HEK293 (cell line): ENCODE data around the gene AIF1.

Experiments
- KLF7 ChIP-seq: fragments of 450-650 bp; formaldehyde crosslinking; IDR thresholded peaks from 2 replicates; pipeline ENCODE4 v1.5.1; 2016; ENCODE audit warnings: missing biosample characterization, missing genetic modification characterization, borderline replicate concordance
- OSR2 ChIP-seq: fragments of 450-650 bp; formaldehyde crosslinking; IDR thresholded peaks from 2 replicates; pipeline ENCODE4 v1.5.1; 2016; ENCODE audit warnings: missing biosample characterization, missing genetic modification characterization
- SP2 ChIP-seq: fragments of 450-650 bp; formaldehyde crosslinking; IDR thresholded peaks from 2 replicates; pipeline ENCODE4 v1.5.1; 2016; ENCODE audit warnings: missing biosample characterization, missing genetic modification characterization
- SP3 ChIP-seq: fragments of 450-650 bp; formaldehyde crosslinking; IDR thresholded peaks from 2 replicates; pipeline ENCODE4 v1.5.1; 2016; ENCODE audit warnings: missing biosample characterization, missing genetic modification characterization
- ZBTB21 ChIP-seq: fragments of 450-650 bp; formaldehyde crosslinking; IDR thresholded peaks from 2 replicates; pipeline ENCODE4 v1.5.1; 2017; ENCODE audit warnings: missing biosample characterization, missing genetic modification characterization
- ZBTB7A ChIP-seq: fragments of 450-650 bp; formaldehyde crosslinking; IDR thresholded peaks from 2 replicates; pipeline ENCODE4 v1.5.1; 2016; ENCODE audit warnings: low read depth, missing biosample characterization, missing genetic modification characterization
- ZEB2 ChIP-seq: fragments of 450-650 bp; formaldehyde crosslinking; IDR thresholded peaks from 2 replicates; pipeline ENCODE4 v1.5.1; 2016; ENCODE audit warnings: missing biosample characterization, missing genetic modification characterization
- ZIC2 ChIP-seq: fragments of 450-650 bp; formaldehyde crosslinking; IDR thresholded peaks from 2 replicates; pipeline ENCODE4 v1.5.1; 2016; ENCODE audit warnings: missing biosample characterization, missing genetic modification characterization
- ZNF114 ChIP-seq: fragments of 450-650 bp; formaldehyde crosslinking; IDR thresholded peaks from 2 replicates; pipeline ENCODE4 v1.5.0; 2017; ENCODE audit warnings: missing biosample characterization, missing genetic modification characterization
- ZNF121 ChIP-seq: fragments of 450-650 bp; formaldehyde crosslinking; IDR thresholded peaks from 2 replicates; pipeline ENCODE4 v1.5.1; 2016; ENCODE audit warnings: missing biosample characterization, missing genetic modification characterization
- ZNF138 ChIP-seq: fragments of 450-650 bp; formaldehyde crosslinking; IDR thresholded peaks from 2 replicates; pipeline ENCODE4 v1.5.1; 2016; ENCODE audit warnings: missing biosample characterization, missing genetic modification characterization, borderline replicate concordance
- ZNF239 ChIP-seq: fragments of 450-650 bp; formaldehyde crosslinking; IDR thresholded peaks from 2 replicates; pipeline ENCODE4 v1.5.1; 2016; ENCODE audit warnings: missing biosample characterization, missing genetic modification characterization
- ZNF394 ChIP-seq: fragments of 450-650 bp; formaldehyde crosslinking; IDR thresholded peaks from 2 replicates; pipeline ENCODE4 v1.5.1; 2016; ENCODE audit warnings: missing biosample characterization, missing genetic modification characterization, mild to moderate bottlenecking, moderate library complexity, borderline replicate concordance
- ZNF521 ChIP-seq: fragments of 450-650 bp; formaldehyde crosslinking; IDR thresholded peaks from 2 replicates; pipeline ENCODE4 v1.5.1; 2017; ENCODE audit warnings: missing biosample characterization, mild to moderate bottlenecking, missing genetic modification characterization
- ZNF548 ChIP-seq: fragments of 450-650 bp; formaldehyde crosslinking; IDR thresholded peaks from 2 replicates; pipeline ENCODE4 v1.5.1; 2016; ENCODE audit warnings: missing biosample characterization, missing genetic modification characterization
- ZNF555 ChIP-seq: fragments of 450-650 bp; formaldehyde crosslinking; conservative IDR thresholded peaks from 2 replicates; pipeline ENCODE4 v1.5.1; 2017; ENCODE audit warnings: missing biosample characterization, mild to moderate bottlenecking, missing genetic modification characterization, inconsistent platforms
- ZNF670 ChIP-seq: fragments of 450-650 bp; formaldehyde crosslinking; IDR thresholded peaks from 2 replicates; pipeline ENCODE4 v1.5.1; 2016; ENCODE audit warnings: missing biosample characterization, missing genetic modification characterization, low read depth
- ZNF76 ChIP-seq: fragments of 450-650 bp; formaldehyde crosslinking; IDR thresholded peaks from 2 replicates; pipeline ENCODE4; 2016; ENCODE audit warnings: low read depth, missing biosample characterization, missing genetic modification characterization, borderline replicate concordance
- ZNF776 ChIP-seq: fragments of 450-650 bp; formaldehyde crosslinking; IDR thresholded peaks from 2 replicates; pipeline ENCODE4 v1.5.0; 2017; ENCODE audit warnings: missing biosample characterization, missing genetic modification characterization, borderline replicate concordance
- TF ChIP-seq, protein P1 (sequence below): fragments of 450-650 bp; formaldehyde crosslinking; IDR thresholded peaks from 2 replicates; pipeline ENCODE4 v1.5.1; 2016; ENCODE audit warnings: missing biosample characterization, missing genetic modification characterization, borderline replicate concordance
- TF ChIP-seq, protein P2 (sequence below): IDR thresholded peaks from 2 replicates; pipeline ENCODE4 v1.6.1; 2011; ENCODE audit warnings: mild to moderate bottlenecking, low read depth, low read length, borderline replicate concordance
- TF ChIP-seq, protein P3 (sequence below): fragments of 450-650 bp; formaldehyde crosslinking; conservative IDR thresholded peaks from 2 replicates; pipeline ENCODE4 v1.5.1; 2016; ENCODE audit warnings: low read depth, missing biosample characterization, missing genetic modification characterization
- TF ChIP-seq, protein P4 (sequence below): fragments of 450-650 bp; formaldehyde crosslinking; IDR thresholded peaks from 2 replicates; pipeline ENCODE4 v1.5.1; 2016; ENCODE audit warnings: missing biosample characterization, missing genetic modification characterization
- TF ChIP-seq, protein P5 (sequence below): fragments of 450-650 bp; formaldehyde crosslinking; IDR thresholded peaks from 2 replicates; pipeline ENCODE4 v1.5.1; 2016; ENCODE audit warnings: missing biosample characterization, missing genetic modification characterization

AIF1 gene

DNA sequence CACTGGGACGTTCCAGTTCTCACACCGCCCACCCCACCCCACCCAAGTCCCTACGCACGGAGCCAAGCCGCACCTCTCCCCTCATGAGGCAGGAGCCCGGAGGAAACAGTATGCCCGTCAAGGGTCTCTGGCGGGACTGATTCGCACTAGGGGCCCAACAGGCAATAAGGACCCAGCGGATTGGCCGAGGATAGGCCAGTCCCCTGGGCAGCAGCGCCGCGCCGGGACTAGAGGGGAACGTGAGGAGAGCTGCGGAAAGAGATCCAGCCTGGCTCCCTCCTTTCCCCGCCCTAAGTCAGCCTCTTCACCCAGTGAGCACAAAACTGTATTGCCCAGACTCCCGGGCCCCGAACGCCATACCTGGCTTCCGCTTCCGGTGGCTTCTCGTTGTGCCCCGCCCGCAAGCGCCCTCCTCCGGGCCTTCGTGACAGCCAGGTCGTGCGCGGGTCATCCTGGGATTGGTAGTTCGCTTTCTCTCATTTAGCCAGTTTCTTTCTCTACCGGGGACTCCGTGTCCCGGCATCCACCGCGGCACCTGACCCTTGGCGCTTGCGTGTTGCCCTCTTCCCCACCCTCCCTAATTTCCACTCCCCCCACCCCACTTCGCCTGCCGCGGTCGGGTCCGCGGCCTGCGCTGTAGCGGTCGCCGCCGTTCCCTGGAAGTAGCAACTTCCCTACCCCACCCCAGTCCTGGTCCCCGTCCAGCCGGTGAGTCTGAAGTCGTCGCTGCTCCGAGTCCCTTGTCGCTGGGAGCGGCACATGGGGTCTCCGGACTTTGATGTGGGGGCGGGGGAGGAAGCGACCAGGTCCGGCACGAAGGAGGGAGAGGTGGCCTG, 50.7 kb downstream of the AIF1 start, which contains the start of gene CSNK2B (continued):
- TF ChIP-seq, protein P1, sequence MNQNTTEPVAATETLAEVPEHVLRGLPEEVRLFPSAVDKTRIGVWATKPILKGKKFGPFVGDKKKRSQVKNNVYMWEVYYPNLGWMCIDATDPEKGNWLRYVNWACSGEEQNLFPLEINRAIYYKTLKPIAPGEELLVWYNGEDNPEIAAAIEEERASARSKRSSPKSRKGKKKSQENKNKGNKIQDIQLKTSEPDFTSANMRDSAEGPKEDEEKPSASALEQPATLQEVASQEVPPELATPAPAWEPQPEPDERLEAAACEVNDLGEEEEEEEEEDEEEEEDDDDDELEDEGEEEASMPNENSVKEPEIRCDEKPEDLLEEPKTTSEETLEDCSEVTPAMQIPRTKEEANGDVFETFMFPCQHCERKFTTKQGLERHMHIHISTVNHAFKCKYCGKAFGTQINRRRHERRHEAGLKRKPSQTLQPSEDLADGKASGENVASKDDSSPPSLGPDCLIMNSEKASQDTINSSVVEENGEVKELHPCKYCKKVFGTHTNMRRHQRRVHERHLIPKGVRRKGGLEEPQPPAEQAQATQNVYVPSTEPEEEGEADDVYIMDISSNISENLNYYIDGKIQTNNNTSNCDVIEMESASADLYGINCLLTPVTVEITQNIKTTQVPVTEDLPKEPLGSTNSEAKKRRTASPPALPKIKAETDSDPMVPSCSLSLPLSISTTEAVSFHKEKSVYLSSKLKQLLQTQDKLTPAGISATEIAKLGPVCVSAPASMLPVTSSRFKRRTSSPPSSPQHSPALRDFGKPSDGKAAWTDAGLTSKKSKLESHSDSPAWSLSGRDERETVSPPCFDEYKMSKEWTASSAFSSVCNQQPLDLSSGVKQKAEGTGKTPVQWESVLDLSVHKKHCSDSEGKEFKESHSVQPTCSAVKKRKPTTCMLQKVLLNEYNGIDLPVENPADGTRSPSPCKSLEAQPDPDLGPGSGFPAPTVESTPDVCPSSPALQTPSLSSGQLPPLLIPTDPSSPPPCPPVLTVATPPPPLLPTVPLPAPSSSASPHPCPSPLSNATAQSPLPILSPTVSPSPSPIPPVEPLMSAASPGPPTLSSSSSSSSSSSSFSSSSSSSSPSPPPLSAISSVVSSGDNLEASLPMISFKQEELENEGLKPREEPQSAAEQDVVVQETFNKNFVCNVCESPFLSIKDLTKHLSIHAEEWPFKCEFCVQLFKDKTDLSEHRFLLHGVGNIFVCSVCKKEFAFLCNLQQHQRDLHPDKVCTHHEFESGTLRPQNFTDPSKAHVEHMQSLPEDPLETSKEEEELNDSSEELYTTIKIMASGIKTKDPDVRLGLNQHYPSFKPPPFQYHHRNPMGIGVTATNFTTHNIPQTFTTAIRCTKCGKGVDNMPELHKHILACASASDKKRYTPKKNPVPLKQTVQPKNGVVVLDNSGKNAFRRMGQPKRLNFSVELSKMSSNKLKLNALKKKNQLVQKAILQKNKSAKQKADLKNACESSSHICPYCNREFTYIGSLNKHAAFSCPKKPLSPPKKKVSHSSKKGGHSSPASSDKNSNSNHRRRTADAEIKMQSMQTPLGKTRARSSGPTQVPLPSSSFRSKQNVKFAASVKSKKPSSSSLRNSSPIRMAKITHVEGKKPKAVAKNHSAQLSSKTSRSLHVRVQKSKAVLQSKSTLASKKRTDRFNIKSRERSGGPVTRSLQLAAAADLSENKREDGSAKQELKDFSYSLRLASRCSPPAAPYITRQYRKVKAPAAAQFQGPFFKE (tag by site-specific recombination), result no peak
- TF ChIP-seq ZNF394 (tag by site-specific recombination) (no peak), SP3 (tag by site-specific recombination) (peak; percentile 99), SP2 (tag by site-specific recombination) (peak; percentile 97), ZNF239 (no peak), ZEB2 (peak; percentile 65; the same call in 1 of the 2 replicates), ZBTB21 (tag by site-specific recombination) (no peak), KLF7 (tag by site-specific recombination) (no peak; the same call in 1 of the 2 replicates), OSR2 (tag by site-specific recombination) (no peak), ZBTB7A (no peak; the same call in 1 of the 2 replicates), ZIC2 (tag by site-specific recombination) (no peak), ZNF521 (tag by site-specific recombination) (no peak), ZNF670 (tag by site-specific recombination) (no peak), ZNF555 (no peak), ZNF548 (no peak), ZNF76 (tag by site-specific recombination) (peak; percentile 96), ZNF138 (tag by site-specific recombination) (no peak), ZNF121 (tag by site-specific recombination) (no peak), ZNF114 (tag by site-specific recombination) (no peak), ZNF776 (tag by site-specific recombination) (no peak)
- TF ChIP-seq, protein P2, sequence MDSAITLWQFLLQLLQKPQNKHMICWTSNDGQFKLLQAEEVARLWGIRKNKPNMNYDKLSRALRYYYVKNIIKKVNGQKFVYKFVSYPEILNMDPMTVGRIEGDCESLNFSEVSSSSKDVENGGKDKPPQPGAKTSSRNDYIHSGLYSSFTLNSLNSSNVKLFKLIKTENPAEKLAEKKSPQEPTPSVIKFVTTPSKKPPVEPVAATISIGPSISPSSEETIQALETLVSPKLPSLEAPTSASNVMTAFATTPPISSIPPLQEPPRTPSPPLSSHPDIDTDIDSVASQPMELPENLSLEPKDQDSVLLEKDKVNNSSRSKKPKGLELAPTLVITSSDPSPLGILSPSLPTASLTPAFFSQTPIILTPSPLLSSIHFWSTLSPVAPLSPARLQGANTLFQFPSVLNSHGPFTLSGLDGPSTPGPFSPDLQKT, result peak; percentile 74; the same call in 1 of the 2 replicates
- TF ChIP-seq, protein P3, sequence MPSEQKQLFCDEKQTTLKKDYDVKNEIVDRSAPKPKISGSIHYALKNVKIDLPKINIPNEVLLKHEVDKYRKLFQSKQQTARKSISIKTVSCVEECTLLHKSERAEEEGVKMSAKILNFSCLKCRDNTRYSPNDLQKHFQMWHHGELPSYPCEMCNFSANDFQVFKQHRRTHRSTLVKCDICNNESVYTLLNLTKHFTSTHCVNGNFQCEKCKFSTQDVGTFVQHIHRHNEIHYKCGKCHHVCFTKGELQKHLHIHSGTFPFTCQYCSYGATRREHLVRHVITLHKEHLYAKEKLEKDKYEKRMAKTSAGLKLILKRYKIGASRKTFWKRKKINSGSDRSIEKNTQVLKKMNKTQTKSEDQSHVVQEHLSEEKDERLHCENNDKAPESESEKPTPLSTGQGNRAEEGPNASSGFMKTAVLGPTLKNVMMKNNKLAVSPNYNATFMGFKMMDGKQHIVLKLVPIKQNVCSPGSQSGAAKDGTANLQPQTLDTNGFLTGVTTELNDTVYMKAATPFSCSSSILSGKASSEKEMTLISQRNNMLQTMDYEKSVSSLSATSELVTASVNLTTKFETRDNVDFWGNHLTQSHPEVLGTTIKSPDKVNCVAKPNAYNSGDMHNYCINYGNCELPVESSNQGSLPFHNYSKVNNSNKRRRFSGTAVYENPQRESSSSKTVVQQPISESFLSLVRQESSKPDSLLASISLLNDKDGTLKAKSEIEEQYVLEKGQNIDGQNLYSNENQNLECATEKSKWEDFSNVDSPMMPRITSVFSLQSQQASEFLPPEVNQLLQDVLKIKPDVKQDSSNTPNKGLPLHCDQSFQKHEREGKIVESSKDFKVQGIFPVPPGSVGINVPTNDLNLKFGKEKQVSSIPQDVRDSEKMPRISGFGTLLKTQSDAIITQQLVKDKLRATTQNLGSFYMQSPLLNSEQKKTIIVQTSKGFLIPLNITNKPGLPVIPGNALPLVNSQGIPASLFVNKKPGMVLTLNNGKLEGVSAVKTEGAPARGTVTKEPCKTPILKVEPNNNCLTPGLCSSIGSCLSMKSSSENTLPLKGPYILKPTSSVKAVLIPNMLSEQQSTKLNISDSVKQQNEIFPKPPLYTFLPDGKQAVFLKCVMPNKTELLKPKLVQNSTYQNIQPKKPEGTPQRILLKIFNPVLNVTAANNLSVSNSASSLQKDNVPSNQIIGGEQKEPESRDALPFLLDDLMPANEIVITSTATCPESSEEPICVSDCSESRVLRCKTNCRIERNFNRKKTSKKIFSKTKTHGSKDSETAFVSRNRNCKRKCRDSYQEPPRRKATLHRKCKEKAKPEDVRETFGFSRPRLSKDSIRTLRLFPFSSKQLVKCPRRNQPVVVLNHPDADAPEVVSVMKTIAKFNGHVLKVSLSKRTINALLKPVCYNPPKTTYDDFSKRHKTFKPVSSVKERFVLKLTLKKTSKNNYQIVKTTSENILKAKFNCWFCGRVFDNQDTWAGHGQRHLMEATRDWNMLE (tag by site-specific recombination), result peak; percentile 74; the same call in 1 of the 2 replicates
- TF ChIP-seq, protein P4, sequence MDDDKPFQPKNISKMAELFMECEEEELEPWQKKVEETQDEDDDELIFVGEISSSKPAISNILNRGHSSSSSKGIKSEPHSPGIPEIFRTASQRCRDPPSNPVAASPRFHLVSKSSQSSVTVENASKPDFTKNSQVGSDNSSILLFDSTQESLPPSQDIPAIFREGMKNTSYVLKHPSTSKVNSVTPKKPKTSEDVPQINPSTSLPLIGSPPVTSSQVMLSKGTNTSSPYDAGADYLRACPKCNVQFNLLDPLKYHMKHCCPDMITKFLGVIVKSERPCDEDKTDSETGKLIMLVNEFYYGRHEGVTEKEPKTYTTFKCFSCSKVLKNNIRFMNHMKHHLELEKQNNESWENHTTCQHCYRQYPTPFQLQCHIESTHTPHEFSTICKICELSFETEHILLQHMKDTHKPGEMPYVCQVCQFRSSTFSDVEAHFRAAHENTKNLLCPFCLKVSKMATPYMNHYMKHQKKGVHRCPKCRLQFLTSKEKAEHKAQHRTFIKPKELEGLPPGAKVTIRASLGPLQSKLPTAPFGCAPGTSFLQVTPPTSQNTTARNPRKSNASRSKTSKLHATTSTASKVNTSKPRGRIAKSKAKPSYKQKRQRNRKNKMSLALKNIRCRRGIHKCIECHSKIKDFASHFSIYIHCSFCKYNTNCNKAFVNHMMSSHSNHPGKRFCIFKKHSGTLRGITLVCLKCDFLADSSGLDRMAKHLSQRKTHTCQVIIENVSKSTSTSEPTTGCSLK (tag by site-specific recombination), result no peak
- TF ChIP-seq, protein P5, sequence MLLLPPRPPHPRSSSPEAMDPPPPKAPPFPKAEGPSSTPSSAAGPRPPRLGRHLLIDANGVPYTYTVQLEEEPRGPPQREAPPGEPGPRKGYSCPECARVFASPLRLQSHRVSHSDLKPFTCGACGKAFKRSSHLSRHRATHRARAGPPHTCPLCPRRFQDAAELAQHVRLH (tag by site-specific recombination), result peak; percentile 32; the same call in 1 of the 2 replicates
